VCaP (cell line): Measurements from ENCODE around the gene MST1R.
A peak's percentile ranks its signal among the peaks of the same experiment; 100 is the strongest.

Experiments
- H3K27ac ChIP-seq: fragments of 450-650 bp; 2 replicates; pipeline ENCODE4 v1.5.1; 2017
- TF ChIP-seq, protein P1 (sequence below): fragments of 450-650 bp; conservative IDR thresholded peaks from 2 replicates; pipeline ENCODE4 v1.5.1; 2017; ENCODE audit warnings: mild to moderate bottlenecking, moderate library complexity

MST1R gene

DNA sequence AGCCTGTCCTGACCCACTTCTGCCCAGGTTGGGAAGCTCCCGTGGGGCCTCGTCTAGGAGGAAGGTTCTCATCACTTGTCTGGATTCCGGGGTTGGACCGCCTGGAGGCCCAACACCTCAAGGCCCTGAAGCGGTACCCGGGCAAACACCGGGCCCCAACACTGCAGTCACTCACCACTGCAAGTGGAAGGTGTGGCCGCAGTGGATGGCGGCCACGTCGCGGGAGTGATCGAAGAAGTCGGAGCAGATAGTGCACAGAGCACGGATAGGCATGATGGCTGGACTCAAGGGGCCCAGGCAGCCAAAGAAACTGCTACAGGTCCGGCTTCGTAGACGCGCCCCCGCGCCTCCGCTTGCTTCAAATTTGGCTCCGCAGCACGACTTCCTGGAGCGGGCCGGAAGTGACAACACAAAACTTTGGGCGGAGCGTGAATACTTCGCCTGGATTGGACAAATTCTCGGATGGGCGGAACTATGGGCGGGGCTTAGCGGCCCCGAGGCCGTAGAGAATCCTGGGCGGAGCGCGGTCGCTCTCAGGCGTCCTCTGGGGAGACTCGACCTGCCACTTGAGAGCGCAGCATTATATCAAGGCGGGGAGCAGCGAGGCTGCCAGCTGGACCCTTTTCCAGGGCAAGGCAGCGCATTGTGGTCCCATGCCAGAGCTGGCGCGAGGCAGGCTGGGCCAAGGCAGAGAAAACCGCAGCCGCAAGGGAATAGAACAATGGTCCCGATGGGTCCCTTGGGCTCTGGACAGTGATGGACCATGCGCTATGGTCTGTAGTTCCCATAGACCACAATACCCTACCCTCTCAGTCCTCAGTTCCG lies 47.3 kb downstream of the MST1R start, which contains the start of gene TRAIP:
Gene TRAIP, minus strand, starts transcription at position 384 of the 825 bp plus-strand sequence. Its CDS starts 111 bp downstream, at position 273.
- TF ChIP-seq, protein P1, sequence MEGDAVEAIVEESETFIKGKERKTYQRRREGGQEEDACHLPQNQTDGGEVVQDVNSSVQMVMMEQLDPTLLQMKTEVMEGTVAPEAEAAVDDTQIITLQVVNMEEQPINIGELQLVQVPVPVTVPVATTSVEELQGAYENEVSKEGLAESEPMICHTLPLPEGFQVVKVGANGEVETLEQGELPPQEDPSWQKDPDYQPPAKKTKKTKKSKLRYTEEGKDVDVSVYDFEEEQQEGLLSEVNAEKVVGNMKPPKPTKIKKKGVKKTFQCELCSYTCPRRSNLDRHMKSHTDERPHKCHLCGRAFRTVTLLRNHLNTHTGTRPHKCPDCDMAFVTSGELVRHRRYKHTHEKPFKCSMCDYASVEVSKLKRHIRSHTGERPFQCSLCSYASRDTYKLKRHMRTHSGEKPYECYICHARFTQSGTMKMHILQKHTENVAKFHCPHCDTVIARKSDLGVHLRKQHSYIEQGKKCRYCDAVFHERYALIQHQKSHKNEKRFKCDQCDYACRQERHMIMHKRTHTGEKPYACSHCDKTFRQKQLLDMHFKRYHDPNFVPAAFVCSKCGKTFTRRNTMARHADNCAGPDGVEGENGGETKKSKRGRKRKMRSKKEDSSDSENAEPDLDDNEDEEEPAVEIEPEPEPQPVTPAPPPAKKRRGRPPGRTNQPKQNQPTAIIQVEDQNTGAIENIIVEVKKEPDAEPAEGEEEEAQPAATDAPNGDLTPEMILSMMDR, result no peak
- peak within 1 kb of the TSS; percentile 72 for H3K27ac ChIP-seq

DNA sequence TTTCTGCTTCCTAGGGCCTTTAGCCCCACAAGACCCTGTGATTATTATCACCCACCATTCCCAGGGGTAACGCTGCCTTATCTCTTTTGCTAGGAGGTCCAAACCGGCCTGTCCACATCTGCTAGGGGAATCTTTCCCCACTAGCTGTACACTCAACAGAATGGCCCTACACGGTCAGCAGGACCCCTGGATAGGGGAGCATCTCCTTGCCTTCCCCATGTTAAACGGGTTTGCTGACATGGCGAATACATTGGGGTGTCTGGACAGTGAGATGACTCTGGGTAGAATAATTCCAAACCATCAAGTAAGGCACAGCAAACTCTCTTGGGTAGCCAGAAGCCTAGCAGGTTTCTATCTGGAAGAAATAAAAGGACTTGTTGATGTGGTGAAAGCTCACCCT lies 48.0 kb downstream of the MST1R start:
- TF ChIP-seq, protein P1, result no peak
- H3K27ac ChIP-seq, result peak overlapping the region; percentile 72; the same call in 1 of the 2 replicates

DNA sequence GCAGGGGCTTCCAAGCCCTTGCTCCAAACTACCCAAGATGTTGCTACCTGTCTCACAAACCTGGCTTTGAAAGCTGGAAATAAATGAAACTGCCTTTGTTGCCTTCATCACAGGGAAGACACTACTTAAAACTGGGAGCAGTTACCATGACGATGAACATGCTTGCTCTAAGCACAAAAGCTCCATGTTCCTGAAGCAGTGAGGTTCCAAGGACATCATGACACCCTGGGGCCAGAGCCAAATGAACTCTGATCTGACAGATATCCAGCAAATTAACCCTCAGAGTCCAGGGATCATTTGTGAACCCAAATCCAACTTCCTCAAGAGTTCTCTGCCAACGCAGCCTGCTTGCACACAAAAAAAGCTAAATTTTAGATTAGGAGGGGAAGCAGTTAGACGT lies 58.0 kb downstream of the MST1R start:
- TF ChIP-seq, protein P1, result no peak

DNA sequence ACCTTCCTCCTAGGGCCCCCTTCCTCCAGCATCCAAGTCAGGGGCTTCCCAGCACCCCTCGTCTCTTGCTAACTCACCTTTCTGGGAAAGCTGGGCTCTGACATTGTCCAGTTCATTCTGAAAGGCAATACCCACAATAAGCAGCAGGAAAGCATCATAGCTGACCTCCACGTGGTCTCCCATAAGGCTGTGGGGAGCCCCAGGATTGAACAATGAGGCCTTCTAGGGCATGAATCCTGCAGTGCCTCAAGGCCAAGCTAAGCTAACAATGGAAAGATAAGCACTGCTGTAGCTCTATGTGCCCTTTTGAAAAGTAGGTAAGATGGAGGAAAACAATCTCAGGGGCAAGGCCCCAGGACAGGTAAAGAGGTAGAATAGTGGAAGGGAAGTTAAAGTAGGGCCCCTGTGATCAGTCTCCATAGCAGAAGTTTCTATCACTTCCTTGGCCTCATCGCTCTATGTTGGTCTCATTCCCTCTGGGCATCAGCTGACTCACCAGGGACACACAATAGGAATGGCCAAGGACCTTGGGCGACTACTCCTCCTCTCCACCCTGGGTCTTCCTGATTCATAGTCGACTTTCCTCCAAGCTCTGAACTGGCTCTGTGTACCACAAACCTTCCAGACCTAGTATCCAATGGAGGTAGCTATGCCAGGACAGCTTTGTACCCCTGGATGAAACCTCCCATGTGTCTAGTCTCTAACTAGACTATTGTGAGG lies 59.0 kb downstream of the MST1R start:
- TF ChIP-seq, protein P1, result no peak
- H3K27ac ChIP-seq, result no peak overlapping the region

More for the DNA sequence above, 58.0 kb downstream of the MST1R start:
- H3K27ac ChIP-seq, result no peak overlapping the region

DNA sequence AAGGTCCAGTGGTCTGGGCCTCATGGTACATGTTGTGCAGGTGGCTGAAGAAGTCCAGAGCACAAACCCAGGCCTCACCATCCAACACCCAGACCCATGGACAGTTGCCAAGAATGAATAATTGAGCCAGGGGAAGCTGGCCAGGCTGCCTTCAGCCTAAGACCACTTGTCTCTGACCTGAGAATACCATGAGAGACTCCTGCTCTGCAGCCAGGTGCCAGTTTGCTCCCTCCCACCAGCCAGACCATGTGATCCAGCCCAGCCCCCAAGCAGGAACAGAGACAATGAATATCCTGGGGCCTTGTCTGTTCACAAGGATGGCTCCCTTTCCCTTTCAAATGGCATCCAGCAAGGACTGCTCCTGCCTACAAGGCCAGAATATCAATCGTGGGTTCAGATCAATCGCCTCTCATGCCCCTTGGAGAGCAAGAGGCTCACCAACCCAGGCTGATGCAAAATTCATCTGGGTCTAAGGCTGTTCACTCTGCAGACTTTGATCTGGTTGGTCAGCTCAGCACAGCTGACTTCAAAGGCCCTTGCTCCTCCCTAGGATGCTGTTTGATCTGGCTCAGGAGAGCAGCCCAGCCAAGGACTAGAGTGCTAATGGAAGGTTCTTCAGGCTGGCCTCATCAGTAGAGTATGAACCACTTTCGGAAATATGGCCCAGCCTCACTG lies 60.7 kb downstream of the MST1R start:
- no peak overlapping the region for H3K27ac ChIP-seq
- TF ChIP-seq, protein P1, result no peak

DNA sequence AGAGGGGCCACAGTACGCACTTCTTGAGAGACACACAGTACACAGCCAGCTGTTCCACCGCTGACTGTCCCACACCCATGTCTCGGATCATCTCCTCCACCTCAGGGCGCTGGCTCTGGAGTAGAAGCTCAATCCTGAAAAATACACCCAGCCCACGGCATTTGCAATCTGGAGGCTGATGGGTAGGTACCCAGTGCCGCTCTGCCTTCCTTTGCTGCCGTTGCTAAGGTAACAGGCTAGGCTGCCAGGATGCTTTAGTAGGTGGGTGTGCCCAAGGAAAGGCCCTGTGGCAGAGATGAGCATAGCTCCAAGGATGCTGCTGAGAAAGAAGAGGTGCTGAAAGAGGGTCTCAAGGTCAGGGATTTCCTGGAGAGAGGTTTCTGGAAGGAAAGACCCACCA lies 61.9 kb downstream of the MST1R start:
- TF ChIP-seq, protein P1, result no peak
- H3K27ac ChIP-seq, result no peak overlapping the region
